ENCODE results near the gene MUC5AC. TPM values are rescaled to one million over a fixed set of nuclear protein-coding genes. Genes with fewer than 3 reads are reported as not detected.

Gene MUC5AC
- total RNA-seq, 1 experiment from 2014 or later, result 0.11 TPM

- H3K79me2 ChIP-seq (ENCODE audit: low read length), result no peaks in the 10 kb centered on the region
- H3F3A ChIP-seq (ENCODE audit: low read length, unreplicated experiment), result no peaks in the 10 kb centered on the region
- no peak overlapping the region for H3K4me3 ChIP-seq (ENCODE audit: low read length)
- CTCF ChIA-PET, result no interaction called here
- BruUV-seq (replicated peaks), result no TSS peak
- H3K36me3 ChIP-seq (ENCODE audit: low read depth, low read length), result no peaks in the 10 kb centered on the region
- H3K4me2 ChIP-seq (ENCODE audit: low read length), result no peak overlapping the region
- intact Hi-C loops (cut with micrococcal nuclease), result no loop called here
- no peaks in the 10 kb centered on the region for H3K4me1 ChIP-seq (ENCODE audit: insufficient read depth, low read length)
- POLR2A ChIA-PET (ENCODE audit: unreplicated experiment), result no interaction called here
- H3K27me3 ChIP-seq (ENCODE audit: low read length), result no peaks in the 10 kb centered on the region
- DNase-seq, result no peak
- no peak overlapping the region for H3K27ac ChIP-seq (ENCODE audit: low read length)
- no peak overlapping the region for H2AFZ ChIP-seq (ENCODE audit: low read length)
- H4K20me1 ChIP-seq (ENCODE audit: low read length), result no peaks in the 10 kb centered on the region
- no peaks in the 10 kb centered on the region for H3K9me2 ChIP-seq (replicated peaks; ENCODE audit: low read length)
- ATAC-seq, result no peak
- TF ChIP-seq EZH2 (IDR thresholded peaks at IDR 0.05; ENCODE audit: low read length, unreplicated experiment), result no peak
- no peak for TF ChIP-seq CTCF (conservative IDR thresholded peaks at IDR 0.05; ENCODE audit: low read depth, low read length)
- no peak for TF ChIP-seq EZH2phosphoT487 (IDR thresholded peaks at IDR 0.05; ENCODE audit: borderline replicate concordance, low read length)
- no peaks in the 10 kb centered on the region for H3K9me3 ChIP-seq (ENCODE audit: low read length)
- no peak overlapping the region for H3K9ac ChIP-seq (ENCODE audit: low read length)
These were observed 3.8 kb downstream of the MUC5AC start for GRCh38 chr11:1161410-1162137.

GRCh38 chr11:1162138-1162475 is 4.4 kb downstream of the MUC5AC start:
- Histone ChIP-seq H4K20me1 (ENCODE audit: low read length) (no peaks in the 10 kb centered on the region), H3K9me2 (replicated peaks; ENCODE audit: low read length) (no peaks in the 10 kb centered on the region), H3K36me3 (ENCODE audit: low read depth, low read length) (no peaks in the 10 kb centered on the region), H3F3A (ENCODE audit: low read length, unreplicated experiment) (no peaks in the 10 kb centered on the region), H3K9ac (ENCODE audit: low read length) (no peak overlapping the region), H3K4me3 (ENCODE audit: low read length) (no peak overlapping the region), H3K27ac (ENCODE audit: low read length) (no peak overlapping the region), H3K4me1 (ENCODE audit: insufficient read depth, low read length) (no peaks in the 10 kb centered on the region), H3K9me3 (ENCODE audit: low read length) (no peaks in the 10 kb centered on the region), H2AFZ (ENCODE audit: low read length) (no peak overlapping the region), H3K4me2 (ENCODE audit: low read length) (no peak overlapping the region), H3K79me2 (ENCODE audit: low read length) (no peaks in the 10 kb centered on the region), H3K27me3 (ENCODE audit: low read length) (no peaks in the 10 kb centered on the region)
- CTCF ChIA-PET, result no interaction called here
- intact Hi-C loops (cut with micrococcal nuclease), result no loop called here
- no peak for DNase-seq
- ATAC-seq, result no peak
- BruUV-seq (replicated peaks), result no TSS peak
- TF ChIP-seq EZH2 (IDR thresholded peaks at IDR 0.05; ENCODE audit: low read length, unreplicated experiment) (no peak), EZH2phosphoT487 (IDR thresholded peaks at IDR 0.05; ENCODE audit: borderline replicate concordance, low read length) (no peak), CTCF (conservative IDR thresholded peaks at IDR 0.05; ENCODE audit: low read depth, low read length) (no peak)
- POLR2A ChIA-PET (ENCODE audit: unreplicated experiment), result no interaction called here

- CTCF ChIA-PET, result no interaction called here
These were observed 4.9 kb downstream of the MUC5AC start for GRCh38 chr11:1162491-1163311.

More at GRCh38 chr11:1162491-1163311, 4.9 kb downstream of the MUC5AC start:
- Histone ChIP-seq H3K27me3 (ENCODE audit: low read length) (no peaks in the 10 kb centered on the region), H4K20me1 (ENCODE audit: low read length) (no peaks in the 10 kb centered on the region), H3K27ac (ENCODE audit: low read length) (no peak overlapping the region), H3K4me1 (ENCODE audit: insufficient read depth, low read length) (no peaks in the 10 kb centered on the region), H3K9ac (ENCODE audit: low read length) (no peak overlapping the region), H3K79me2 (ENCODE audit: low read length) (no peaks in the 10 kb centered on the region), H3K4me3 (ENCODE audit: low read length) (no peak overlapping the region), H3K9me2 (replicated peaks; ENCODE audit: low read length) (no peaks in the 10 kb centered on the region), H3F3A (ENCODE audit: low read length, unreplicated experiment) (no peaks in the 10 kb centered on the region), H3K9me3 (ENCODE audit: low read length) (no peaks in the 10 kb centered on the region), H3K4me2 (ENCODE audit: low read length) (no peak overlapping the region), H3K36me3 (ENCODE audit: low read depth, low read length) (no peaks in the 10 kb centered on the region), H2AFZ (ENCODE audit: low read length) (no peak overlapping the region)
- no peak for TF ChIP-seq CTCF (conservative IDR thresholded peaks at IDR 0.05; ENCODE audit: low read depth, low read length)
- TF ChIP-seq EZH2phosphoT487 (IDR thresholded peaks at IDR 0.05; ENCODE audit: borderline replicate concordance, low read length), result no peak
- TF ChIP-seq EZH2 (IDR thresholded peaks at IDR 0.05; ENCODE audit: low read length, unreplicated experiment), result no peak
- POLR2A ChIA-PET (ENCODE audit: unreplicated experiment), result no interaction called here
- DNase-seq (no peak), ATAC-seq (no peak)
- BruUV-seq (replicated peaks), result no TSS peak
- intact Hi-C loops (cut with micrococcal nuclease), result no loop called here
